WTC11 (cell line): ENCODE results near the gene FCN2.

ENCODE experiments used
- FOXK1 ChIP-seq: sonication (generic); formaldehyde crosslinking; IDR thresholded peaks from 2 replicates; pipeline ENCODE4 v1.8.0; 2022; ENCODE audit warnings: mild to moderate bottlenecking, moderate library complexity, missing genetic modification reagents
- TP53 ChIP-seq: sonication (generic); formaldehyde crosslinking; IDR thresholded peaks from 2 replicates; pipeline ENCODE4 v1.8.1; 2023; ENCODE audit warnings: mild to moderate bottlenecking, missing genetic modification reagents
- TF ChIP-seq, protein P1 (sequence below): sonication (generic); formaldehyde crosslinking; IDR thresholded peaks from 2 replicates; pipeline ENCODE4 v1.8.1; 2023; ENCODE audit warnings: mild to moderate bottlenecking, missing genetic modification reagents, moderate library complexity
- TF ChIP-seq, protein P2 (sequence below): fragments of 250-450 bp; sonication (Bioruptor Pico); IDR thresholded peaks from 2 replicates; pipeline ENCODE4 v1.8.0; 2021; ENCODE audit warnings: mild to moderate bottlenecking
- TF ChIP-seq, protein P3 (sequence below): sonication (generic); formaldehyde crosslinking; IDR thresholded peaks from 2 replicates; pipeline ENCODE4 v1.8.1; 2023; ENCODE audit warnings: mild to moderate bottlenecking, moderate library complexity, missing genetic modification reagents
- TF ChIP-seq, protein P4 (sequence below): sonication (generic); formaldehyde crosslinking; conservative IDR thresholded peaks from 2 replicates; pipeline ENCODE4 v1.8.1; 2023; ENCODE audit warnings: mild to moderate bottlenecking, low read depth, missing genetic modification reagents, moderate library complexity
- TF ChIP-seq, protein P5 (sequence below): fragments of 200-600 bp; IDR thresholded peaks from 2 replicates; pipeline ENCODE4 v1.8.0; 2022; ENCODE audit warnings: antibody characterized with exemption

DNA sequence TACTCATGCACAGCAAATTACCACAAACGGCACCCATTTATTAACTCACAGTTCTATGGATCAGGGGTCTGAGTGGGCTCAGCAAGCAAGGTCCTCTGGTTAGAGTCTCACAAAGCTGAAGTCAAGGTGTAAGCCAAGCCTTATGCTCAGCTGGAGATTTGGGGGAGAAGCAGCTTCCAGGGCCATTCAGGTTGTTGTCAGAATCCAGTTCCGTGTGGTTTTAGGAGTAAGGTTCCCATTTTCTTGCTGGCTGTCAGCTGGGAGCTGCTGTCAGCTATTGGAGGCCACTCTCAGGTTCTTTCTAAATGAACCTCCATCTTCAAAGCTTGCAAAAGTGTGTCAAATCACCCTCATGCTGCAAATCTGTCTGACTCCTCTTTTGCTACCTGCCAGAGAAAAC, 17.7 kb downstream of the FCN2 start:
- TF ChIP-seq, protein P1, sequence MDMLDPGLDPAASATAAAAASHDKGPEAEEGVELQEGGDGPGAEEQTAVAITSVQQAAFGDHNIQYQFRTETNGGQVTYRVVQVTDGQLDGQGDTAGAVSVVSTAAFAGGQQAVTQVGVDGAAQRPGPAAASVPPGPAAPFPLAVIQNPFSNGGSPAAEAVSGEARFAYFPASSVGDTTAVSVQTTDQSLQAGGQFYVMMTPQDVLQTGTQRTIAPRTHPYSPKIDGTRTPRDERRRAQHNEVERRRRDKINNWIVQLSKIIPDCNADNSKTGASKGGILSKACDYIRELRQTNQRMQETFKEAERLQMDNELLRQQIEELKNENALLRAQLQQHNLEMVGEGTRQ = no peak
- TF ChIP-seq, protein P2, sequence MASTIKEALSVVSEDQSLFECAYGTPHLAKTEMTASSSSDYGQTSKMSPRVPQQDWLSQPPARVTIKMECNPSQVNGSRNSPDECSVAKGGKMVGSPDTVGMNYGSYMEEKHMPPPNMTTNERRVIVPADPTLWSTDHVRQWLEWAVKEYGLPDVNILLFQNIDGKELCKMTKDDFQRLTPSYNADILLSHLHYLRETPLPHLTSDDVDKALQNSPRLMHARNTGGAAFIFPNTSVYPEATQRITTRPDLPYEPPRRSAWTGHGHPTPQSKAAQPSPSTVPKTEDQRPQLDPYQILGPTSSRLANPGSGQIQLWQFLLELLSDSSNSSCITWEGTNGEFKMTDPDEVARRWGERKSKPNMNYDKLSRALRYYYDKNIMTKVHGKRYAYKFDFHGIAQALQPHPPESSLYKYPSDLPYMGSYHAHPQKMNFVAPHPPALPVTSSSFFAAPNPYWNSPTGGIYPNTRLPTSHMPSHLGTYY (CRISPR knock-in tag) = no peak
- TF ChIP-seq, protein P3, sequence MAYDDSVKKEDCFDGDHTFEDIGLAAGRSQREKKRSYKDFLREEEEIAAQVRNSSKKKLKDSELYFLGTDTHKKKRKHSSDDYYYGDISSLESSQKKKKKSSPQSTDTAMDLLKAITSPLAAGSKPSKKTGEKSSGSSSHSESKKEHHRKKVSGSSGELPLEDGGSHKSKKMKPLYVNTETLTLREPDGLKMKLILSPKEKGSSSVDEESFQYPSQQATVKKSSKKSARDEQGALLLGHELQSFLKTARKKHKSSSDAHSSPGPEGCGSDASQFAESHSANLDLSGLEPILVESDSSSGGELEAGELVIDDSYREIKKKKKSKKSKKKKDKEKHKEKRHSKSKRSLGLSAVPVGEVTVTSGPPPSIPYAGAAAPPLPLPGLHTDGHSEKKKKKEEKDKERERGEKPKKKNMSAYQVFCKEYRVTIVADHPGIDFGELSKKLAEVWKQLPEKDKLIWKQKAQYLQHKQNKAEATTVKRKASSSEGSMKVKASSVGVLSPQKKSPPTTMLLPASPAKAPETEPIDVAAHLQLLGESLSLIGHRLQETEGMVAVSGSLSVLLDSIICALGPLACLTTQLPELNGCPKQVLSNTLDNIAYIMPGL (CRISPR knock-in tag) = no peak
- TF ChIP-seq, protein P4, sequence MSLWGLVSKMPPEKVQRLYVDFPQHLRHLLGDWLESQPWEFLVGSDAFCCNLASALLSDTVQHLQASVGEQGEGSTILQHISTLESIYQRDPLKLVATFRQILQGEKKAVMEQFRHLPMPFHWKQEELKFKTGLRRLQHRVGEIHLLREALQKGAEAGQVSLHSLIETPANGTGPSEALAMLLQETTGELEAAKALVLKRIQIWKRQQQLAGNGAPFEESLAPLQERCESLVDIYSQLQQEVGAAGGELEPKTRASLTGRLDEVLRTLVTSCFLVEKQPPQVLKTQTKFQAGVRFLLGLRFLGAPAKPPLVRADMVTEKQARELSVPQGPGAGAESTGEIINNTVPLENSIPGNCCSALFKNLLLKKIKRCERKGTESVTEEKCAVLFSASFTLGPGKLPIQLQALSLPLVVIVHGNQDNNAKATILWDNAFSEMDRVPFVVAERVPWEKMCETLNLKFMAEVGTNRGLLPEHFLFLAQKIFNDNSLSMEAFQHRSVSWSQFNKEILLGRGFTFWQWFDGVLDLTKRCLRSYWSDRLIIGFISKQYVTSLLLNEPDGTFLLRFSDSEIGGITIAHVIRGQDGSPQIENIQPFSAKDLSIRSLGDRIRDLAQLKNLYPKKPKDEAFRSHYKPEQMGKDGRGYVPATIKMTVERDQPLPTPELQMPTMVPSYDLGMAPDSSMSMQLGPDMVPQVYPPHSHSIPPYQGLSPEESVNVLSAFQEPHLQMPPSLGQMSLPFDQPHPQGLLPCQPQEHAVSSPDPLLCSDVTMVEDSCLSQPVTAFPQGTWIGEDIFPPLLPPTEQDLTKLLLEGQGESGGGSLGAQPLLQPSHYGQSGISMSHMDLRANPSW (CRISPR knock-in tag) = no peak
- TF ChIP-seq TP53 (CRISPR knock-in tag) (no peak), FOXK1 (CRISPR knock-in tag) (no peak)
- TF ChIP-seq, protein P5, sequence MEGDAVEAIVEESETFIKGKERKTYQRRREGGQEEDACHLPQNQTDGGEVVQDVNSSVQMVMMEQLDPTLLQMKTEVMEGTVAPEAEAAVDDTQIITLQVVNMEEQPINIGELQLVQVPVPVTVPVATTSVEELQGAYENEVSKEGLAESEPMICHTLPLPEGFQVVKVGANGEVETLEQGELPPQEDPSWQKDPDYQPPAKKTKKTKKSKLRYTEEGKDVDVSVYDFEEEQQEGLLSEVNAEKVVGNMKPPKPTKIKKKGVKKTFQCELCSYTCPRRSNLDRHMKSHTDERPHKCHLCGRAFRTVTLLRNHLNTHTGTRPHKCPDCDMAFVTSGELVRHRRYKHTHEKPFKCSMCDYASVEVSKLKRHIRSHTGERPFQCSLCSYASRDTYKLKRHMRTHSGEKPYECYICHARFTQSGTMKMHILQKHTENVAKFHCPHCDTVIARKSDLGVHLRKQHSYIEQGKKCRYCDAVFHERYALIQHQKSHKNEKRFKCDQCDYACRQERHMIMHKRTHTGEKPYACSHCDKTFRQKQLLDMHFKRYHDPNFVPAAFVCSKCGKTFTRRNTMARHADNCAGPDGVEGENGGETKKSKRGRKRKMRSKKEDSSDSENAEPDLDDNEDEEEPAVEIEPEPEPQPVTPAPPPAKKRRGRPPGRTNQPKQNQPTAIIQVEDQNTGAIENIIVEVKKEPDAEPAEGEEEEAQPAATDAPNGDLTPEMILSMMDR = no peak
